ENCODE results near the gene CDADC1. TPM values are rescaled to one million over a fixed set of nuclear protein-coding genes. Genes with fewer than 3 reads are reported as not detected.
A peak's percentile ranks its signal among the peaks of the same experiment; 100 is the strongest.

The CDADC1 gene
- total RNA-seq, 1 experiment from 2014 or later, result 7.6 TPM

- Histone ChIP-seq H3K9me3 (ENCODE audit: control insufficient read depth in 1 of 2, insufficient read depth in 1 of 2, low read depth in 1 of 2, low read length in 2 of 2) (no peaks in the 10 kb centered on the region), H3K79me2 (ENCODE audit: insufficient read depth, low read length) (no peaks in the 10 kb centered on the region), H2AFZ (ENCODE audit: low read depth, low read length, poor library complexity, severe bottlenecking) (no peak overlapping the region), H4K20me1 (ENCODE audit: insufficient read depth) (no peaks in the 10 kb centered on the region), H3K27me3 (ENCODE audit: insufficient read depth, low read length) (no peaks in the 10 kb centered on the region), H3K27ac (ENCODE audit: low read depth, low read length) (no peak overlapping the region), H3K9ac (ENCODE audit: low read length) (no peak overlapping the region), H3K4me3 (replicated peaks in 1 of 2; ENCODE audit: low read depth in 1 of 2, low read length in 2 of 2) (no peak overlapping the region), H3K36me3 (ENCODE audit: control insufficient read depth in 1 of 2, insufficient read depth in 2 of 2, low read length in 2 of 2) (no peaks in the 10 kb centered on the region), H3K9me2 (ENCODE audit: insufficient read depth) (no peaks in the 10 kb centered on the region), H3K4me2 (ENCODE audit: low read length) (peak overlapping the region; percentile 43), H3K4me1 (ENCODE audit: control insufficient read depth in 1 of 2, insufficient read depth in 2 of 2, low read length in 2 of 2) (peaks cover 7 to 20% of the 10 kb centered on the region in 2 experiments)
- TF ChIP-seq SIN3A (IDR thresholded peaks at IDR 0.05; ENCODE audit: low read depth), result no peak
- peak; percentile 56 for TF ChIP-seq EGR1 (IDR thresholded peaks at IDR 0.05; ENCODE audit: low read depth)
- DNase-seq (ENCODE audit: low read depth, low spot score) (no peak), ATAC-seq (peak; percentile 55)
- CTCF ChIA-PET, result no interaction called here
- RAD21 ChIA-PET (ENCODE audit: low non-redundant PET in 1 of 2, low total read pairs in 2 of 2, uncharacterized antibody in 2 of 2, unreplicated experiment in 2 of 2), result no interaction called here
- POLR2A ChIA-PET, result no interaction called here
- intact Hi-C loops (cut with micrococcal nuclease), result no loop called here
- BruUV-seq (replicated peaks), result no TSS peak
These were observed 56.0 kb downstream of the CDADC1 start for GRCh38 chr13:49303533-49304252.

GRCh38 chr13:49304356-49304755 is 56.6 kb downstream of the CDADC1 start:
- H3K4me2 ChIP-seq (ENCODE audit: low read length), result no peak overlapping the region
- intact Hi-C loops (cut with micrococcal nuclease), result no loop called here
- H3K4me3 ChIP-seq (replicated peaks in 1 of 2; ENCODE audit: low read depth in 1 of 2, low read length in 2 of 2), result no peak overlapping the region
- no peaks in the 10 kb centered on the region for H3K9me2 ChIP-seq (ENCODE audit: insufficient read depth)
- no peak for TF ChIP-seq FOSL1 (IDR thresholded peaks at IDR 0.05; ENCODE audit: low read depth)
- H3K27ac ChIP-seq (ENCODE audit: low read depth, low read length), result no peak overlapping the region
- H3K9me3 ChIP-seq (ENCODE audit: control insufficient read depth in 1 of 2, insufficient read depth in 1 of 2, low read depth in 1 of 2, low read length in 2 of 2), result no peaks in the 10 kb centered on the region
- H4K20me1 ChIP-seq (ENCODE audit: insufficient read depth), result no peaks in the 10 kb centered on the region
- H2AFZ ChIP-seq (ENCODE audit: low read depth, low read length, poor library complexity, severe bottlenecking), result no peak overlapping the region
- H3K9ac ChIP-seq (ENCODE audit: low read length), result no peak overlapping the region
- RAD21 ChIA-PET (ENCODE audit: low non-redundant PET in 1 of 2, low total read pairs in 2 of 2, uncharacterized antibody in 2 of 2, unreplicated experiment in 2 of 2), result no interaction called here
- H3K27me3 ChIP-seq (ENCODE audit: insufficient read depth, low read length), result no peaks in the 10 kb centered on the region
- POLR2A ChIA-PET, result no interaction called here
- no TSS peak for BruUV-seq (replicated peaks)
- no peaks in the 10 kb centered on the region for H3K36me3 ChIP-seq (ENCODE audit: control insufficient read depth in 1 of 2, insufficient read depth in 2 of 2, low read length in 2 of 2)
- peaks cover 7 to 20% of the 10 kb centered on the region in 2 experiments for H3K4me1 ChIP-seq (ENCODE audit: control insufficient read depth in 1 of 2, insufficient read depth in 2 of 2, low read length in 2 of 2)
- H3K79me2 ChIP-seq (ENCODE audit: insufficient read depth, low read length), result no peaks in the 10 kb centered on the region
- CTCF ChIA-PET, result no interaction called here
- ATAC-seq (no peak), DNase-seq (ENCODE audit: low read depth, low spot score) (no peak)
